ENCODE results near the gene ESRP2. TPM values are rescaled to one million over a fixed set of nuclear protein-coding genes. Genes with fewer than 3 reads are reported as not detected.

Gene ESRP2
- total RNA-seq, 1 experiment from 2014 or later = 27.0 TPM

GRCh38 chr16:68281368-68282063, 45.6 kb upstream of the ESRP2 start:
- BruUV-seq (replicated peaks) = no TSS peak
- no peak for DNase-seq (ENCODE audit: low read depth, low spot score)
- ATAC-seq = no peak
- in situ Hi-C loops (cut with HindIII; ENCODE audit: low pct_unique_long_range_greater_than_20kb, low sequenced_read_pairs) = no loop called here
- H3K4me3 ChIP-seq (ENCODE audit: low read depth in 2 of 2, low read length in 2 of 2) = no peak overlapping the region
- no peaks in the 10 kb centered on the region; the same call in 1 of the 2 replicates for H3K36me3 ChIP-seq (ENCODE audit: control insufficient read depth, insufficient read depth, low read length)
- H3K4me1 ChIP-seq (ENCODE audit: control insufficient read depth, insufficient read depth, low read length) = no peaks in the 10 kb centered on the region
- no peaks in the 10 kb centered on the region for H3K27me3 ChIP-seq (ENCODE audit: control insufficient read depth, insufficient read depth, low read length)
- POLR2A ChIA-PET = no interaction called here
- no peaks in the 10 kb centered on the region for H3K9me3 ChIP-seq (ENCODE audit: control insufficient read depth, insufficient read depth, low read depth, low read length)
- CTCF ChIA-PET = no interaction called here
- intact Hi-C loops (cut with micrococcal nuclease; ENCODE audit: unreplicated experiment) = no loop called here
- H3K27ac ChIP-seq (ENCODE audit: low read length) = no peak overlapping the region
- TF ChIP-seq TCF7L2 (IDR thresholded peaks at IDR 0.05; ENCODE audit: low read depth, low read length) (no peak), POLR2AphosphoS5 (IDR thresholded peaks at IDR 0.05; ENCODE audit: low read depth, low read length) (no peak), SIN3A (IDR thresholded peaks at IDR 0.05; ENCODE audit: borderline replicate concordance, insufficient read depth, low read depth, low read length) (no peak)
- TF ChIP-seq, protein P1, sequence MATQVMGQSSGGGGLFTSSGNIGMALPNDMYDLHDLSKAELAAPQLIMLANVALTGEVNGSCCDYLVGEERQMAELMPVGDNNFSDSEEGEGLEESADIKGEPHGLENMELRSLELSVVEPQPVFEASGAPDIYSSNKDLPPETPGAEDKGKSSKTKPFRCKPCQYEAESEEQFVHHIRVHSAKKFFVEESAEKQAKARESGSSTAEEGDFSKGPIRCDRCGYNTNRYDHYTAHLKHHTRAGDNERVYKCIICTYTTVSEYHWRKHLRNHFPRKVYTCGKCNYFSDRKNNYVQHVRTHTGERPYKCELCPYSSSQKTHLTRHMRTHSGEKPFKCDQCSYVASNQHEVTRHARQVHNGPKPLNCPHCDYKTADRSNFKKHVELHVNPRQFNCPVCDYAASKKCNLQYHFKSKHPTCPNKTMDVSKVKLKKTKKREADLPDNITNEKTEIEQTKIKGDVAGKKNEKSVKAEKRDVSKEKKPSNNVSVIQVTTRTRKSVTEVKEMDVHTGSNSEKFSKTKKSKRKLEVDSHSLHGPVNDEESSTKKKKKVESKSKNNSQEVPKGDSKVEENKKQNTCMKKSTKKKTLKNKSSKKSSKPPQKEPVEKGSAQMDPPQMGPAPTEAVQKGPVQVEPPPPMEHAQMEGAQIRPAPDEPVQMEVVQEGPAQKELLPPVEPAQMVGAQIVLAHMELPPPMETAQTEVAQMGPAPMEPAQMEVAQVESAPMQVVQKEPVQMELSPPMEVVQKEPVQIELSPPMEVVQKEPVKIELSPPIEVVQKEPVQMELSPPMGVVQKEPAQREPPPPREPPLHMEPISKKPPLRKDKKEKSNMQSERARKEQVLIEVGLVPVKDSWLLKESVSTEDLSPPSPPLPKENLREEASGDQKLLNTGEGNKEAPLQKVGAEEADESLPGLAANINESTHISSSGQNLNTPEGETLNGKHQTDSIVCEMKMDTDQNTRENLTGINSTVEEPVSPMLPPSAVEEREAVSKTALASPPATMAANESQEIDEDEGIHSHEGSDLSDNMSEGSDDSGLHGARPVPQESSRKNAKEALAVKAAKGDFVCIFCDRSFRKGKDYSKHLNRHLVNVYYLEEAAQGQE (IDR thresholded peaks at IDR 0.05; ENCODE audit: insufficient read depth in 1 of 2, low read depth in 2 of 2, low read length in 1 of 2) = no peak
- TF ChIP-seq, protein P2, sequence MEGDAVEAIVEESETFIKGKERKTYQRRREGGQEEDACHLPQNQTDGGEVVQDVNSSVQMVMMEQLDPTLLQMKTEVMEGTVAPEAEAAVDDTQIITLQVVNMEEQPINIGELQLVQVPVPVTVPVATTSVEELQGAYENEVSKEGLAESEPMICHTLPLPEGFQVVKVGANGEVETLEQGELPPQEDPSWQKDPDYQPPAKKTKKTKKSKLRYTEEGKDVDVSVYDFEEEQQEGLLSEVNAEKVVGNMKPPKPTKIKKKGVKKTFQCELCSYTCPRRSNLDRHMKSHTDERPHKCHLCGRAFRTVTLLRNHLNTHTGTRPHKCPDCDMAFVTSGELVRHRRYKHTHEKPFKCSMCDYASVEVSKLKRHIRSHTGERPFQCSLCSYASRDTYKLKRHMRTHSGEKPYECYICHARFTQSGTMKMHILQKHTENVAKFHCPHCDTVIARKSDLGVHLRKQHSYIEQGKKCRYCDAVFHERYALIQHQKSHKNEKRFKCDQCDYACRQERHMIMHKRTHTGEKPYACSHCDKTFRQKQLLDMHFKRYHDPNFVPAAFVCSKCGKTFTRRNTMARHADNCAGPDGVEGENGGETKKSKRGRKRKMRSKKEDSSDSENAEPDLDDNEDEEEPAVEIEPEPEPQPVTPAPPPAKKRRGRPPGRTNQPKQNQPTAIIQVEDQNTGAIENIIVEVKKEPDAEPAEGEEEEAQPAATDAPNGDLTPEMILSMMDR (IDR thresholded peaks at IDR 0.05) = no peak

DNA sequence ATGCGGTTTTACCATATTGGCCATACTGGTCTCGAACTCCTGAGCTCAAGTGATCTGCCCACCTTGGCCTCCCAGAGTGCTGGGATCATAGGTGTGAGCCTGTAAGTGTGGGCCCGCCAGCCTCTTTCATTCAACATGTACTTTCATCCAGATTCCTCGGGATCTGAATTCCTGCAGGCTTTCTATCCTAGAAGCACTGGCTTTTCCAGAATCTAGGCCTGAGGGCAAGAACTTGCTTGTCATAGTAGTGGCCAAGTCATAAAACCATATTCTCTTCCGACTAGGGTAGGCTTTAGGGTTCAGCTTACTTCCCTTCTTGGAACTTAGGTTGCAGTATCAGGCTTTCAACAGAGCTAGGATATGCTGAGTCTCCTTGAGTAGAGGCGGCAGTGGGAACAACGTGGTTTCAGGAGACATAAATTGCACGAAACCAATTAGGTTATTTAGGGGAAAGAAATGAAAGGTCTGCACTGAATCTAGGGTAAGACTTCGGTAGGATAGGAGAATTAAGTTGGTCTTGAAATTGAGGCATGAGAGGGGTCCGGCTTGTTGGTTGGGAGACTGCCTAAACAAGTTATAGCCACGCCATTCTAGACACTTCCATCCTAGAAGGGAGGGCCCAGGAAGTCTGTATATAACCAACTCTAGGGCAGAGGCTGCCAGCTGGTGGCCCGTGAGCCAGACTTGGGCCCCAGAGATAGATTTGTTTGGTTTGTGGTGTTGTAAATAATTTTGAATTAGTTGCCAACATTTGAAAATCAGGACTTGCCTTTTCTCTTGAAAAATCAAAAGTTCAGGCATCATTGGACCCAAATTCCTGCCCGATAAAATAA, 44.0 kb upstream of the ESRP2 start:
- Histone ChIP-seq H3K4me1 (ENCODE audit: control insufficient read depth, insufficient read depth, low read length) (no peaks in the 10 kb centered on the region), H3K27ac (ENCODE audit: low read length) (no peak overlapping the region), H3K36me3 (ENCODE audit: control insufficient read depth, insufficient read depth, low read length) (no peaks in the 10 kb centered on the region), H3K9me3 (ENCODE audit: control insufficient read depth, insufficient read depth, low read depth, low read length) (no peaks in the 10 kb centered on the region), H3K4me3 (ENCODE audit: low read depth in 2 of 2, low read length in 2 of 2) (no peak overlapping the region), H3K27me3 (ENCODE audit: control insufficient read depth, insufficient read depth, low read length) (no peaks in the 10 kb centered on the region)
- intact Hi-C loops (cut with micrococcal nuclease; ENCODE audit: unreplicated experiment) = no loop called here
- no peak for ATAC-seq
- TF ChIP-seq, protein P2 (IDR thresholded peaks at IDR 0.05) = no peak
- TF ChIP-seq POLR2AphosphoS5 (IDR thresholded peaks at IDR 0.05; ENCODE audit: low read depth, low read length) (no peak), TCF7L2 (IDR thresholded peaks at IDR 0.05; ENCODE audit: low read depth, low read length) (no peak), SIN3A (IDR thresholded peaks at IDR 0.05; ENCODE audit: borderline replicate concordance, insufficient read depth, low read depth, low read length) (no peak)
- TF ChIP-seq, protein P1 (IDR thresholded peaks at IDR 0.05; ENCODE audit: insufficient read depth in 1 of 2, low read depth in 2 of 2, low read length in 1 of 2) = no peak
- CTCF ChIA-PET = interaction anchor here (0.7 kb wide), 1 partner anchor 16 kb away, joined by 3 read pairs; the partner anchor contains the start of gene SLC7A6
- no peak for DNase-seq (ENCODE audit: low read depth, low spot score)
- in situ Hi-C loops (cut with HindIII; ENCODE audit: low pct_unique_long_range_greater_than_20kb, low sequenced_read_pairs) = no loop called here
- no TSS peak for BruUV-seq (replicated peaks)
- POLR2A ChIA-PET = interaction anchor here (0.6 kb wide), 3 partner anchors 10 to 207 kb away, joined by 3 to 6 read pairs (median 3); no protein-coding TSS in a partner anchor
